Stimulated activated CD4-positive, alpha-beta T cell treated with anti-CD3 and anti-CD28 coated beads, TNF-alpha, amount 100 ng/mL, for 4 hours (primary cell): ENCODE data around the gene KRT3.
A peak's percentile ranks its signal among the peaks of the same experiment; 100 is the strongest.
"Not testable (repeated sequence)": the region's sequence is repeated elsewhere in the genome, so short reads cannot be mapped to it uniquely, and the experiment has no call there.

ENCODE experiments used
- DNase-seq, 3 experiments: peaks; one replicate each; pipeline ENCODE4 v3.0.0-alpha.2; 2020; ENCODE audit warnings: low read depth in 3 of 3

KRT3 gene

GRCh38 chr12:52760623-52761022 is 35.3 kb downstream of the KRT3 start:
- DNase-seq, result no peak

- no peak for DNase-seq
Measured at GRCh38 chr12:52759695-52760094, 36.2 kb downstream of the KRT3 start.

GRCh38 chr12:52759218-52759617 is 36.7 kb downstream of the KRT3 start:
- no peak for DNase-seq

GRCh38 chr12:52757449-52758176 is 38.3 kb downstream of the KRT3 start:
- DNase-seq, result no peak

GRCh38 chr12:52756281-52756960 is 39.5 kb downstream of the KRT3 start:
- DNase-seq, result no peak

- DNase-seq, result no peak
Measured at GRCh38 chr12:52755533-52755932, 40.4 kb downstream of the KRT3 start.

GRCh38 chr12:52754135-52754534 is 41.8 kb downstream of the KRT3 start:
- no peak for DNase-seq

- DNase-seq, result no peak
Measured at GRCh38 chr12:52753283-52753682, 42.6 kb downstream of the KRT3 start.

- DNase-seq, result no peak
Measured at GRCh38 chr12:52752516-52752915, 43.4 kb downstream of the KRT3 start.

- DNase-seq, result no peak
Measured at GRCh38 chr12:52751795-52752194, 44.1 kb downstream of the KRT3 start.

GRCh38 chr12:52750532-52750931 is 45.4 kb downstream of the KRT3 start:
- not testable (repeated sequence) for DNase-seq

GRCh38 chr12:52749827-52750226 is 46.1 kb downstream of the KRT3 start:
- no peak for DNase-seq

- no peak for DNase-seq
Measured at GRCh38 chr12:52748578-52748977, 47.3 kb downstream of the KRT3 start.

GRCh38 chr12:52745554-52745953 is 50.4 kb downstream of the KRT3 start:
- no peak for DNase-seq

- no peak for DNase-seq
Measured at GRCh38 chr12:52744493-52745156, 51.3 kb downstream of the KRT3 start.

- no peak for DNase-seq
Measured at GRCh38 chr12:52742822-52743457, 53.0 kb downstream of the KRT3 start.

- DNase-seq, result no peak
Measured at GRCh38 chr12:52742196-52742580, 53.7 kb downstream of the KRT3 start.

GRCh38 chr12:52741375-52742195 is 54.3 kb downstream of the KRT3 start:
- DNase-seq, result peak; percentile 10 to 36 (median 28)

GRCh38 chr12:52740584-52740983 is 55.3 kb downstream of the KRT3 start:
- DNase-seq, result no peak

GRCh38 chr12:52739963-52740362 is 56.0 kb downstream of the KRT3 start:
- no peak for DNase-seq
